NOMO-1 (cell line): ENCODE results near the gene MUC3A.
"Not testable (repeated sequence)": the region's sequence is repeated elsewhere in the genome, so short reads cannot be mapped to it uniquely, and the experiment has no call there.

Experiments
- DNase-seq, 2 experiments: peaks; one replicate each; lab custom pipeline; 2025; ENCODE audit not compliant: unreplicated experiment in 2 of 2; lab: John Stamatoyannopoulos, UW

Gene MUC3A

GRCh38 chr7:100971111-100972001 is 22.0 kb downstream of the MUC3A start:
- no peak for DNase-seq

GRCh38 chr7:100972002-100972347 is 22.6 kb downstream of the MUC3A start:
- no peak for DNase-seq

DNA sequence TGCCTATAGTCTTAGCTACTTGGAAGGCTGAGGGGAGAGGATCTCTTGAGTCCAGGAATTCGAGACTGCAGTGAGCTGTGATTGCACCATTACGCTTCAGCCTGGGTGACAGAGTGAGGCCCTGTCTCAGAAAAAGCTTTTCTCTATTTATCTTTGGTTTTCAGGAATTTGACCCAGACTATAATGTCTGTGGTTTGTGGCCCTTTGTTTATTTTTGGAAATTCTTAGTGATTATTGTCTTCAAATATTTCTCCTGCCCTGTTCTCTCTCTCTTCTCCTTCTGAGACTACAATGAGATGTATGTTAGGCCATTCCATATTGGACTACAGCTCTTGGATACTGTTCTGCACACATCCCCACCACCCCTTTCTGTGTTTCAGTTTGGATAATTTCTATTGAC is 24.7 kb downstream of the MUC3A start:
- no peak for DNase-seq

DNA sequence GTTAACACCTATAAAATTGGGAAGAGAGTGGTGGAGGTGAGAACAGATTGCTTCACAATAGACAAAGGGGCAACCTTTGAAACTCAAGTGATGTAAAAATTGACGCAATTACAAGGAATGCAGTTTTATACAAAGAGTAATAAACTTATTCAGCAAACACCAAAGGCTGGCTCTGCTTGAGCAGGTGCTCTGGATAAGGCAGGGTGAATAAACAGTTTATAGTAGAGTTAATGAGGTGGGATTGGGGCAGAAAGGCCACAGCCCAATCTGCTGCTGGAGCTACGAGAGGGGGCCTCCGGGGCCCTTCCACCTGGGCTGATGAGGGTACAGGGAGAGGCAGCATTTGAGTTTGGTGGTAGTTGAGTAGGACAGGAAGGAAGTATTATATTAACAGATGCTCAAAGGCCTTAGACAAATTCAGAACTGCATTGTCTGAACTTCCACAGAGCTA is 26.1 kb downstream of the MUC3A start:
- no peak for DNase-seq

GRCh38 chr7:100978300-100978699 is 29.0 kb downstream of the MUC3A start:
- no peak for DNase-seq

- no peak for DNase-seq
Measured at GRCh38 chr7:100983451-100984187, 34.3 kb downstream of the MUC3A start.

DNA sequence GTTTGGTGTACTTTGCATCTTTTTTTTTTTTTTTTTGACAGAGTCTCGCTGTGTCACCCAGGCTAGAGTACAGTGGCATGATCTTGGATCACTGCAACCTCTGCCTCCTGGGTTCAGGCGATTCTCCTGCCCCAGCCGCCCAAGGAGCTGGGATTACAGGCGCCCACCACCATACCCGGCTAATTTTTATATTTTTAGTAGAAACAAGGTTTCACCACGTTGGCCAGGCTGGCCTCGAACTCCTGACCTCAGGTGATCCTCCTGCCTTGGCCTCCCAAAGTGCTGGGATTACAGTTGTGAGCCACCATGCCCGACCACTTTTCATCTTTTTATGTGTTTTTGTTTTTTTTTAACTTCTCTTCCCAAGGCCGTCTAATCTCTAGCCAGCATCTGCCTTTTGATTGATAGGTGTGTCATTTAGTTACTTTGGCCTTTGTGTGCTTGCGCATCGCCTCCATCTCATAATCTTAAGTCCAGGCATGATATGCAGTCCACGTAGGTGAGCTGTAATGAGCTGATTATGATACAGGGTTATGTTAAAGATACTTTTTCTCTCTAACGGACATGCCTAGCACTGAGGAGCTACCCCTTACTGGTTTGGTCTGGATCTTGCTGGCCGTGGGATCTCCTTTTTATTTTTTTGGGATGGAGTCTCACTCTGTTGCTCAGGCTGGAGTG is 35.0 kb downstream of the MUC3A start:
- not testable (repeated sequence) for DNase-seq

GRCh38 chr7:100985033-100985797 is 35.9 kb downstream of the MUC3A start:
- not testable (repeated sequence) for DNase-seq

- no peak for DNase-seq
Measured at GRCh38 chr7:100991631-100992030, 42.3 kb downstream of the MUC3A start.

GRCh38 chr7:100992280-100992679 is 42.9 kb downstream of the MUC3A start:
- not testable (repeated sequence) for DNase-seq

DNA sequence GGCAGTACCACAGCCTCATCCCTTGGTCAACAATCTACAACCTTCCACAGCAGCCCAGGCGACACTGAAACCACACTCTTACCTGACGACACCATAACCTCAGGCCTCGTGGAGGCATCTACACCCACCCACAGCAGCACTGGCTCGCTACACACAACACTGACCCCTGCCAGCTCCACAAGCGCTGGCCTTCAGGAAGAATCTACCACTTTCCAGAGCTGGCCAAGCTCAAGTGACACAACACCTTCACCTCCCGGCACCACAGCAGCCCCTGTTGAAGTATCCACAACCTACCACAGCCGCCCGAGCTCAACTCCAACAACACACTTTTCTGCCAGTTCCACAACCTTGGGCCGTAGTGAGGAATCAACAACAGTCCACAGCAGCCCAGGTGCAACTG is 45.3 kb downstream of the MUC3A start:
- not testable (repeated sequence) for DNase-seq

- DNase-seq: not testable (repeated sequence)
Measured at GRCh38 chr7:100998530-100998929, 49.2 kb downstream of the MUC3A start.

DNA sequence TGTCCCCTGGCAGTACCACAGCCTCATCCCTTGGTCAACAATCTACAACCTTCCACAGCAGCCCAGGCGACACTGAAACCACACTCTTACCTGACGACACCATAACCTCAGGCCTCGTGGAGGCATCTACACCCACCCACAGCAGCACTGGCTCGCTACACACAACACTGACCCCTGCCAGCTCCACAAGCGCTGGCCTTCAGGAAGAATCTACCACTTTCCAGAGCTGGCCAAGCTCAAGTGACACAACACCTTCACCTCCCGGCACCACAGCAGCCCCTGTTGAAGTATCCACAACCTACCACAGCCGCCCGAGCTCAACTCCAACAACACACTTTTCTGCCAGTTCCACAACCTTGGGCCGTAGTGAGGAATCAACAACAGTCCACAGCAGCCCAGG is 50.0 kb downstream of the MUC3A start:
- not testable (repeated sequence) for DNase-seq

- DNase-seq: not testable (repeated sequence)
Measured at GRCh38 chr7:101000025-101000424, 50.7 kb downstream of the MUC3A start.

GRCh38 chr7:101002333-101002732 is 53.0 kb downstream of the MUC3A start:
- DNase-seq: not testable (repeated sequence)

- DNase-seq: not testable (repeated sequence)
Measured at GRCh38 chr7:101007361-101007760, 58.0 kb downstream of the MUC3A start.

GRCh38 chr7:101009629-101010028 is 60.3 kb downstream of the MUC3A start:
- DNase-seq: no peak

DNA sequence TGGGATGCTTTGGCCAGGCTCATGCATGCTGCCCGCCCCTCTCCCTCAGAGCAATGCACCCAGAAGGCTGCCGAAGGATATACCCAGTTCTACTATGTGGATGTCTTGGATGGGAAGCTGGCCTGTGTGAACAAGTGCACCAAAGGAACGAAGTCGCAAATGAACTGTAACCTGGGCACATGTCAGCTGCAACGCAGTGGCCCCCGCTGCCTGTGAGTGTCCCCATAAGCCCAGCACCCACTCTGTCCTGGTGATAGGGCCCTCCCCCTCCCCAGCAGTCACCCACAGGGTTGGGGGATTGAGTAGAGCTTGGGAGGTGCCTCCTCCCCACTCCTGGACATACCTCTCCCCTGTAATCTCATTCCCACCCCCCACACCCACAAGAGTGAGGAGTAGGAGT is 63.6 kb downstream of the MUC3A start:
- no peak for DNase-seq

DNA sequence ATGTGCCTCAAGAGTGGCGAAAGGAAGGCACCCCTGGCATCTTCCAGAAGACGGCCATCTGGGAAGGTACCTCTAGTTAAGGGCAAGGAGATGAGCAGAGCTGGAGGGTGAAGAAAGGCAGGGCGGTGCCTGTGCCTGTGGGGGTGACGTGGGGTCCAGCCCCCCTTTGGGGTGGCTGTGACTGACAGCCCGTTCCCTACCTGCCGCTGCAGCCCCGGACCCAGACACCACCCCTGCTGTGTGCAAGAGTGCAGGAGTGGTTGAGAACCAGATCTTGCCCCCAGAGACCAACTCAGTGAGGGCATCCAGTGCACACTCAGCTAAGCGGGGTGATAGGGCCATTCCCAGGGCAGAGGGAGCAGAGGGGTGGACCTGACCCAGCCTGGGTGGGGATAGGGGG is 66.3 kb downstream of the MUC3A start:
- no peak for DNase-seq

- DNase-seq: peak; percentile 78 to 83
Measured at GRCh38 chr7:101017064-101017777, 67.9 kb downstream of the MUC3A start.
